Activated CD4-positive, CD25-positive, alpha-beta regulatory T cell (primary cell): ENCODE results near the gene CHCHD3.

Experiments used
- DNase-seq, 4 experiments: peaks; one replicate each; lab custom pipeline; 2025; lab: John Stamatoyannopoulos, UW

CHCHD3 gene

DNA sequence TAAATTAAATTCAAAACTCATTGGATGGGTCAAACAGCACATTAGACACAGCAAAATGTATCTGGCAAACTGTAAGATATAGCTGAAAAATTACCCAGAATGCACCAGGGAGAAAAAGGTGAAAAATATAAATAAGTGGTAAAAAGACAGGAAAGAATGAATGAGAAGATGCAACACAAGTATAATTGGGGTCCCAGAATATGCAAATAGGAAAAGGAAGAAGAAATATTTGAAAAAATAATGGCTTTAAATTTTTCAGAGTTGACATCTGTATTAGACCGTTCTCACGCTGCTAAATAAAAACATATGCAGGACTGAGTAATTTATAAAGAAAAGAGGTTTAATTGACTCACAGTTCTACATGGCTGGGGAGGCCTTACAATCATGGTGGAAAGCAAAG lies 337.9 kb downstream of the CHCHD3 start:
- no peak for DNase-seq

- no peak for DNase-seq
These were observed 339.7 kb downstream of the CHCHD3 start for GRCh38 chr7:132742189-132742612.

DNA sequence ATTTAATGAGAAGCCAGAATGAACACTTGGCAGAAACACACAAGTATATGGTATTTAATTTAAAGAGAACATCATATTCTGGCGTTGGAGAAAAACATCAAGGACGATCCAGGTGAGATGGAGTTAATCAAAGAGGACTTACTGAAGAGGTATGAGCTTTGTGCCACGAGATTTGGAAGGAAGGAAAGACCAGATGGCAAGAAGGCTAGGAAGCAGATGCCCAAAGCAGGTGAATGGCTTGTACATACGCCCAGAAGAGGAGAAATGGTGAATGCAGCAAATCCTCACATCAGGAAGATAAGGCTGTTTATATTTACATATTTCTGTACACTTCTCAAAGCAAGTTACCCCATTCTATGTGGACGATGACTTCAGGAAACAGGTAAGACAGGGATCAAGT lies 341.7 kb downstream of the CHCHD3 start:
- DNase-seq: no peak

GRCh38 chr7:132739271-132739955 lies 342.5 kb downstream of the CHCHD3 start:
- DNase-seq: no peak

- DNase-seq: no peak
These were observed 343.6 kb downstream of the CHCHD3 start for GRCh38 chr7:132738254-132738653.

DNA sequence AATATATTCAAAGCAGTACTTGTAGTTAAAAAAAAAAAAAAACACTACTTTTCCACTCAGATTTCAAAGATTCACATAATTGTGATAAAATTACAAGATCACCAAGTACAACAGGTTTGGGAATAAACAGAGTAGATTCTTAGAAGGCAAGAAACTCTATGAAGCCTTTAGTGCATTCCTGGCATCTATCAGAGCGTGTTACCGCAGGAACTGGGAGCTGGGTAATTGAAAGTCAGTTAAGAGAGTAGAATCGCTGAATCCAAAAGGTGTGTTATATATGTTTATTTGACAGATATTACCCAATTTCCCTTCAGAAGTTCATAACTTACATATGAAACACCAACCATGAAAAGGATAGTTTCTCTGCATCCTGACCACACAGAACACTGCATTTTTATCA lies 346.4 kb downstream of the CHCHD3 start:
- no peak for DNase-seq
